HL-60 (cell line): ENCODE measurements around the gene MRPS25.

ENCODE experiments used
- DNase-seq, 2 experiments: peaks; one replicate each; pipeline ENCODE4 v3.0.0-alpha.2; 2010 to 2020; ENCODE audit warnings: low read depth in 1 of 2, low spot score in 1 of 2
- H3K27ac ChIP-seq: fragments of 250-450 bp; sonication (Bioruptor Pico); replicated peaks from 2 replicates; pipeline ENCODE4 v1.5.1; 2020; ENCODE audit warnings: mild to moderate bottlenecking, moderate library complexity
- H3K27me3 ChIP-seq: fragments of 250-450 bp; sonication (Bioruptor Pico); 2 replicates; pipeline ENCODE4 v1.5.1; 2021; ENCODE audit warnings: mild to moderate bottlenecking, moderate library complexity; ENCODE audit not compliant: insufficient read depth, poor library complexity, severe bottlenecking
- H3K4me3 ChIP-seq: replicated peaks from 2 replicates; pipeline ENCODE4 v1.5.1; 2011; ENCODE audit warnings: mild to moderate bottlenecking, control low read depth, low read length; ENCODE audit not compliant: insufficient read depth
- CTCF ChIP-seq: IDR thresholded peaks from one replicate; pipeline ENCODE4 v1.5.1; 2011; ENCODE audit warnings: low read length, control low read depth, inconsistent platforms; ENCODE audit not compliant: insufficient read depth
- GABPA ChIP-seq: IDR thresholded peaks from 2 replicates; pipeline ENCODE4 v1.6.1; 2012; ENCODE audit warnings: low read depth
- POLR2AphosphoS5 ChIP-seq: IDR thresholded peaks from 2 replicates; pipeline ENCODE4 v1.6.1; 2012; ENCODE audit warnings: low read depth
- REST ChIP-seq: IDR thresholded peaks from 2 replicates; pipeline ENCODE4 v1.6.1; 2012; ENCODE audit warnings: low read depth; ENCODE audit not compliant: insufficient replicate concordance
- SPI1 ChIP-seq: IDR thresholded peaks from 2 replicates; pipeline ENCODE4 v1.6.1; 2012; ENCODE audit warnings: low read depth, mild to moderate bottlenecking, borderline replicate concordance

The MRPS25 gene

GRCh38 chr3:15094187-15094875, 29.2 kb upstream of the MRPS25 start:
- no peak for DNase-seq
- no peak overlapping the region for H3K27ac ChIP-seq
- H3K4me3 ChIP-seq, result no peak overlapping the region
- no peak for TF ChIP-seq SPI1
- TF ChIP-seq GABPA, result no peak
- no peak for TF ChIP-seq CTCF
- H3K27me3 ChIP-seq, result no peaks in the 10 kb centered on the region

- Histone ChIP-seq H3K4me3 (no peak overlapping the region), H3K27ac (no peak overlapping the region), H3K27me3 (no peaks in the 10 kb centered on the region)
- no peak for DNase-seq
- TF ChIP-seq GABPA, result no peak
- TF ChIP-seq POLR2AphosphoS5, result no peak
- no peak for TF ChIP-seq SPI1
- no peak for TF ChIP-seq REST
- TF ChIP-seq CTCF, result no peak
Observed at GRCh38 chr3:15092686-15093085, 27.6 kb upstream of the MRPS25 start.

DNA sequence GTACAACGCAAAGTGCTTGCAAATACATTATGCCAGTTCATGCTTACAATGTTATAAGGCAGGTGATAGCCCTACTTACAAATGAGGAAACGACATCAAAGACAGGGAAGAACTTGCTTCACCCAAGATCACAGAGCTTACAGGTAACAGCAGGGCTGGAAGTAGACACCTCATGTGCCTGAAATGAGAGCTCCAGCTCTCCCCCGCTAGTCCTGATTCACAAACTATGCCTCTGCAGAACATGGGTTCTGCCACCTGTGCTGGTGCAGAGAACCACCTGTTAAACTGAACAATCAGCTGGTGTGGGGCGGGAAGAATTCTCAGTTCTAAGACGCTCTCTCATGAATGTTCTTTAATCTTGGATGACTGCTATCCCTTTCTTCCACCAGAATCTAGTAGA, 26.5 kb upstream of the MRPS25 start:
- TF ChIP-seq GABPA, result no peak
- no peak for TF ChIP-seq REST
- TF ChIP-seq CTCF, result no peak
- TF ChIP-seq POLR2AphosphoS5, result no peak
- no peak for TF ChIP-seq SPI1
- Histone ChIP-seq H3K4me3 (no peak overlapping the region), H3K27me3 (no peaks in the 10 kb centered on the region), H3K27ac (no peak overlapping the region)
- DNase-seq, result no peak

GRCh38 chr3:15089201-15089600, 24.1 kb upstream of the MRPS25 start:
- Histone ChIP-seq H3K4me3 (no peak overlapping the region), H3K27ac (no peak overlapping the region), H3K27me3 (no peaks in the 10 kb centered on the region)
- DNase-seq, result no peak
- TF ChIP-seq CTCF (no peak), REST (no peak), POLR2AphosphoS5 (no peak), SPI1 (no peak), GABPA (no peak)
